Neutrophil (primary cell): ENCODE measurements around the gene CCKAR.

ENCODE experiments used
- H3K27ac ChIP-seq: fragments of 200-600 bp; sonication (generic); 2 replicates; pipeline ENCODE4 v1.5.1; 2016; ENCODE audit warnings: mild to moderate bottlenecking, moderate library complexity
- H3K27me3 ChIP-seq: fragments of 200-600 bp; sonication (generic); 2 replicates; pipeline ENCODE4 v1.6.0; 2016; ENCODE audit warnings: mild to moderate bottlenecking
- H3K36me3 ChIP-seq: fragments of 200-600 bp; sonication (generic); 2 replicates; pipeline ENCODE4 v1.5.1; 2017
- H3K4me1 ChIP-seq, 2 experiments: fragments of 200-600 bp in 1 of 2; sonication (generic) in 1 of 2; 1 replicate in 1 of 2; 2 replicates in 1 of 2; pipeline versions ENCODE4 v1.5.1 to v1.6.1; 2013 to 2016; ENCODE audit warnings: low read depth in 1 of 2, low read length in 1 of 2, mild to moderate bottlenecking in 1 of 2, moderate library complexity in 1 of 2; ENCODE audit not compliant: control insufficient read depth in 1 of 2, insufficient read depth in 1 of 2
- H3K4me3 ChIP-seq, 2 experiments: fragments of 200-600 bp in 1 of 2; sonication (generic) in 1 of 2; 1 replicate in 1 of 2; 2 replicates in 1 of 2; pipeline ENCODE4 v1.5.1; 2013 to 2016; ENCODE audit warnings: low read depth in 1 of 2, low read length in 1 of 2, mild to moderate bottlenecking in 1 of 2, moderate library complexity in 1 of 2
- H3K9me3 ChIP-seq: fragments of 200-600 bp; sonication (generic); 2 replicates; pipeline ENCODE4 v1.5.1; 2016
- TF ChIP-seq, protein P1 (sequence below): fragments of 200-600 bp; sonication (generic); IDR thresholded peaks from 2 replicates; pipeline ENCODE4 v1.5.1; 2016; ENCODE audit warnings: antibody characterized with exemption

The CCKAR gene

DNA sequence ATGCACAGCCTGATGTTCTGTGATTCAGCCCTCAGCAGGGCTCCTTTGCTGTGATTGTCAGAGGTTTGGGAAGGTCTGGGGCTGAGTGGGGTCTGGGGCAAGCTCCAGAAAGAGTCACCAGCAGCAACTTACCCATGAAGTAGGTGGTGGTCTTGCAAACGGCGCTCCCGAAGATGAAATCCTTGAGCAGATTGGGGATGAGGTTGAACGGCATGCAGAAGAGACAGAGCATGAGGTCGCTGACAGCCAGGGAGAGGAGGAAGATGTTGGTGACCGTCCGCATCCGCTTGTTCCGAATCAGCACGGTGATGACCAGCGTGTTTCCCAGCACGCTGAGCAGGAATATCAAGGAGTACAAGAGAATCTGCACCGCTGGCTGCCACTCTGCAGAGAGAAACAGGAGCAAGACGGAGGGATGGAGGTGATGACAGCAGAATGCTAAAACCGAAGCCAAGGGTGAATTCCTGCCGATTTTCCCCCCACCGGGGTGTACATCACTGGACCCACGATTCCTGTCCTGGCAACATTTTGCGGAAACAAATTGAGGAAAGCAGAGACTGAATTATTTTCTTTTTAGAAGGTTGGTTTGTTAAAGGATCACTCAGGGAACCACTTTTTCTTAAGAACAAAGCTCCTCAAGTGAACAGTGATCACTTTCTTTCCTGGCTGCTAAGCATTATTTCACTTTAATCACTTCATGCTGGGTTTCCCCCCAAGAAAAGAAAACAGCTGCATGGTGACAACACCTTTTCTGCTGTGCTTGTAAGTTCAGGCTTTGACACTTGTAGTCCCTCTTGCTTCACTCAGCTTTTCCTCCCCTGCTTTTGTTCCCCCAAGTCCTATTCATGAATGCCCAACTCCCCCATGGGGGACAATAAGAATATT lies 941 bp downstream of the CCKAR start:
- peaks cover 23% of the 10 kb centered on the region for H3K27me3 ChIP-seq
- H3K4me3 ChIP-seq, result no peak overlapping the region
- no peaks in the 10 kb centered on the region for H3K9me3 ChIP-seq
- H3K27ac ChIP-seq, result no peak overlapping the region
- no peaks in the 10 kb centered on the region for H3K36me3 ChIP-seq
- TF ChIP-seq, protein P1, sequence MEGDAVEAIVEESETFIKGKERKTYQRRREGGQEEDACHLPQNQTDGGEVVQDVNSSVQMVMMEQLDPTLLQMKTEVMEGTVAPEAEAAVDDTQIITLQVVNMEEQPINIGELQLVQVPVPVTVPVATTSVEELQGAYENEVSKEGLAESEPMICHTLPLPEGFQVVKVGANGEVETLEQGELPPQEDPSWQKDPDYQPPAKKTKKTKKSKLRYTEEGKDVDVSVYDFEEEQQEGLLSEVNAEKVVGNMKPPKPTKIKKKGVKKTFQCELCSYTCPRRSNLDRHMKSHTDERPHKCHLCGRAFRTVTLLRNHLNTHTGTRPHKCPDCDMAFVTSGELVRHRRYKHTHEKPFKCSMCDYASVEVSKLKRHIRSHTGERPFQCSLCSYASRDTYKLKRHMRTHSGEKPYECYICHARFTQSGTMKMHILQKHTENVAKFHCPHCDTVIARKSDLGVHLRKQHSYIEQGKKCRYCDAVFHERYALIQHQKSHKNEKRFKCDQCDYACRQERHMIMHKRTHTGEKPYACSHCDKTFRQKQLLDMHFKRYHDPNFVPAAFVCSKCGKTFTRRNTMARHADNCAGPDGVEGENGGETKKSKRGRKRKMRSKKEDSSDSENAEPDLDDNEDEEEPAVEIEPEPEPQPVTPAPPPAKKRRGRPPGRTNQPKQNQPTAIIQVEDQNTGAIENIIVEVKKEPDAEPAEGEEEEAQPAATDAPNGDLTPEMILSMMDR, result no peak
- H3K4me1 ChIP-seq, result no peaks in the 10 kb centered on the region

DNA sequence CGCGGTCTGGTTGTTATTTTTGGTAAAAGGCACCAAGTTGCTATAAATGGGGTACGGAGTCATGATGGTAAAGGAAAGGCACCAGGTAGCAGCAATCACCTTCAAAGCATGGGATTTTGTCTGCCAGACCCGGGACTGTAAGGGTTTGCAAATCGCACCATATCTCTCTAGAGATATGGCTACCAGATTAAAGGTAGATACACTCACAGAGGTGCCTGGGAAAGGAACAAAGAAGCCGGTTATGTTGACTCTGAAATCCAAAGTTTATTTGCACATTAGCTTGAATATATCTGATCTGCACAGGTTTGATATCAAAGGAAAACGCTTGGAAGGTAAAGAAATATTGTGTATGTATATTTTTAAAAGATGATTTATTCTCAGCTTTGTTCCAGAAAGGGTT lies 4.6 kb downstream of the CCKAR start:
- H3K9me3 ChIP-seq, result no peaks in the 10 kb centered on the region
- no peak overlapping the region for H3K4me3 ChIP-seq
- peaks cover 28% of the 10 kb centered on the region for H3K27me3 ChIP-seq
- TF ChIP-seq, protein P1, result no peak
- no peaks in the 10 kb centered on the region for H3K4me1 ChIP-seq
- no peak overlapping the region for H3K27ac ChIP-seq
- no peaks in the 10 kb centered on the region for H3K36me3 ChIP-seq

DNA sequence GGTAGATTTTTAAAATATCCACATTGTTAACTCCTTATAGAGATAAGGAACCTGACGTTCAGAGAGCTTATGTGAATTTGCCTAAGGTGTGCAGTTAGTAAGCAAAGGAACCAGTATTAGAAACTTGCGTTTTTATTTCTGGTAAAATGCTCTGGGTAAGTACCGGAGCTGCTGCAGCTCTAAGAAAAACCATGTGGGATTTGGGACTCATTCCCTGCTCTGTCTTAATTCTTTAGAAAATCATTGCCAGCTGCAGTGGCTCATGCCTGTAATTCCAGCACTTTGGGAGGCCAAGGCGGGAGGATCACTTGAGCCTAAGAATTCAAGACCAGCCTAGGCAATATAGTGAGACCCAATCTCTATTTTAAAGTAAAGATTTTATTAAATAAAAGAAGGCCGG lies 5.8 kb downstream of the CCKAR start:
- Histone ChIP-seq H3K27me3 (peaks cover 20% of the 10 kb centered on the region), H3K4me3 (no peak overlapping the region), H3K27ac (no peak overlapping the region), H3K9me3 (no peaks in the 10 kb centered on the region), H3K4me1 (no peaks in the 10 kb centered on the region), H3K36me3 (no peaks in the 10 kb centered on the region)
- TF ChIP-seq, protein P1, result no peak

DNA sequence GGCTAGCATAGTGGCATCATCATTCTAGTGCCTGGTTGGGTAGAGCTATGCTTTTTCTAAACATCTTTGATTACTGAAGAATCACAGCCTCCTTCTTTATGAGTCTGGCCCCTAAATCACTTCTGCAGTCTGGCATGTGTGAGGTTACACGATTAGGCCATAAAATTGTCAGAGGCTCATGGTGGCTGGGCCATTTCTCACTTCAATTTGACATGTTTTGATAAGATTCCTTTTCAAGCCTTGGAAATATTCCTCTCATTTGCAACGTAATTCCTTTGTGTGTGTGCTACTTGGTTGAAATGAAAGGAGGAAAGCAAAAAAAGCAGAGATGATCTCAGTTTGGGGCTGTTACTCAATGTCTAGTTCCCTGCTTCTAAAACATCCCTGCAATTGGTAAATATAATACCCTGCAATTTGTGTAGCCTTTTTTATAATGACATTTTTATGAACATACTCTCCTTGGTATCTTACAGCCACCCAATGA lies 6.2 kb downstream of the CCKAR start:
- Histone ChIP-seq H3K36me3 (no peaks in the 10 kb centered on the region), H3K27ac (no peak overlapping the region), H3K27me3 (peaks cover 17% of the 10 kb centered on the region), H3K4me1 (no peaks in the 10 kb centered on the region), H3K9me3 (no peaks in the 10 kb centered on the region), H3K4me3 (no peak overlapping the region)
- TF ChIP-seq, protein P1, result no peak

DNA sequence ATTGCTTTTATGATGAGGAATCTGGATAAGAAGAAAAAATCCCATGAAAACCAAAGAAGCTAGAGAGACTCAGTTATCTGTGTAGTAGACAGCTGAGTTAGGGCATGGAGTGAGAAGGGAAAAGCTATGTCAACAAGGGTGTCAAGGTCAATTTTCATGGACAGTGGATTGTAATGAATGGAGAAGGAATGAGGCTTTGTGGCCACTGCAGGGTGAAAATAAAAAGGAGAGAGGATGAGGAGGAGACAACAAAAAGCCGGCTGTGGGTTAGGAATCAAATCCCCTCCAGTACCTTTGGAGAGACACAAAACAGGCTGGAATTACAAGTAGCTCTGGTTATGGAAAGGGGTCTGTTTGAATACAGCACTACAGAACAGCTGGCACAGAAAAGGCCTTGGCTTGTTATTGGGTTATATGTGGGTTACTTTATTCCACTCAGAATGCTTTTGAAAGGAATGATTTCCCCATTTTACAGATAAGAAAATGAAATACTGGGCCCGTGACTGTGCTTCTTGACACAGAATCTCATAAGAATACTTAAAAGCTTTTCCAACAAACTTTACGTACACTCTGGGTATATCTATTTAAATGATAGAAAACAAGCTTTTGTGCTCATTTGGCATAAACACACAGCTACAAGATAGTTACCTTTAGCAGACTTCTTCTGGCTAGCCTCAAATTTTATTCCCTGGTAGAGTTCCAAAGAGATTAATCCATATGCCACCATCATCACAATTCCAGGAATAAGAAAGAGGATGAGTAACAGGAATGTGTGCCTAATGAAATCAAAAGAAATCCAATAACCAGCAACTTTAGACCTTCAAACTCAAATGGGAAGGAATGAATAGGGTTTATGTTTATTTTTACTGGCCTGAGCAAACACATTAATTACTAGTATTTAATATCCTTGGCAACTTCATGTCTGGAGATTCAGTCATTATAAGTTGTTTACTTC lies 7.5 kb downstream of the CCKAR start:
- TF ChIP-seq, protein P1, result no peak
- no peak overlapping the region for H3K4me3 ChIP-seq
- H3K4me1 ChIP-seq, result no peaks in the 10 kb centered on the region
- H3K27me3 ChIP-seq, result peaks cover 5% of the 10 kb centered on the region
- no peaks in the 10 kb centered on the region for H3K36me3 ChIP-seq
- no peaks in the 10 kb centered on the region for H3K9me3 ChIP-seq
- H3K27ac ChIP-seq, result no peak overlapping the region
